H1 (cell line): ENCODE measurements around the gene ITGA11. TPM values are rescaled to one million over a fixed set of nuclear protein-coding genes. Genes with fewer than 3 reads are reported as not detected.

Source experiments
- HDAC6 ChIP-seq: IDR thresholded peaks from one replicate; pipeline ENCODE4 v1.7.1; 2012; ENCODE audit warnings: low read depth, mild to moderate bottlenecking, inconsistent platforms, low read length, moderate library complexity
- TAF7 ChIP-seq: optimal IDR thresholded peaks from 2 replicates; pipeline ENCODE3; 2011; ENCODE audit warnings: low read depth, mild to moderate bottlenecking, inconsistent platforms, low read length, moderate library complexity, borderline replicate concordance
- polyA plus RNA-seq, 7 experiments: library from polyadenylated mRNA; depleted of rRNA in 3 of 7; stranded (reverse) in 5 of 7; unstranded in 2 of 7; fragments of >200 nt in 5 of 7; fragments of 200-250 nt in 2 of 7; gene quantifications; 1 replicate in 5 of 7; 2 replicates in 1 of 7; 4 replicates in 1 of 7; pipeline versions ENCODE4 v1.2.1 to v1.2.3, GENCODE V29; 2011 to 2013; ENCODE audit warnings: missing spikeins in 2 of 7, mixed read lengths in 2 of 7
- total RNA-seq: library from RNA; stranded (reverse); fragmentation: NEBNext Ultra II Directional; extraction: Animal tissue kit (Norgen Biotek cat#: 25700); gene quantifications from 2 replicates; pipeline ENCODE4 v1.2.1, GENCODE V29; 2021
- TF ChIP-seq, protein P1 (sequence below): fragments of 300-600 bp; sonication (generic); IDR thresholded peaks from 2 replicates; pipeline ENCODE4 v1.7.1; 2012; ENCODE audit warnings: low read length, moderate library complexity, mild to moderate bottlenecking, inconsistent platforms; ENCODE audit not compliant: insufficient replicate concordance

Gene ITGA11
- total and polyA plus RNA-seq, 2 of the 8 experiments (the other 6 are each of a cell fraction or from before 2014, with no cell fraction given) = 0.05 to 0.06 TPM

DNA sequence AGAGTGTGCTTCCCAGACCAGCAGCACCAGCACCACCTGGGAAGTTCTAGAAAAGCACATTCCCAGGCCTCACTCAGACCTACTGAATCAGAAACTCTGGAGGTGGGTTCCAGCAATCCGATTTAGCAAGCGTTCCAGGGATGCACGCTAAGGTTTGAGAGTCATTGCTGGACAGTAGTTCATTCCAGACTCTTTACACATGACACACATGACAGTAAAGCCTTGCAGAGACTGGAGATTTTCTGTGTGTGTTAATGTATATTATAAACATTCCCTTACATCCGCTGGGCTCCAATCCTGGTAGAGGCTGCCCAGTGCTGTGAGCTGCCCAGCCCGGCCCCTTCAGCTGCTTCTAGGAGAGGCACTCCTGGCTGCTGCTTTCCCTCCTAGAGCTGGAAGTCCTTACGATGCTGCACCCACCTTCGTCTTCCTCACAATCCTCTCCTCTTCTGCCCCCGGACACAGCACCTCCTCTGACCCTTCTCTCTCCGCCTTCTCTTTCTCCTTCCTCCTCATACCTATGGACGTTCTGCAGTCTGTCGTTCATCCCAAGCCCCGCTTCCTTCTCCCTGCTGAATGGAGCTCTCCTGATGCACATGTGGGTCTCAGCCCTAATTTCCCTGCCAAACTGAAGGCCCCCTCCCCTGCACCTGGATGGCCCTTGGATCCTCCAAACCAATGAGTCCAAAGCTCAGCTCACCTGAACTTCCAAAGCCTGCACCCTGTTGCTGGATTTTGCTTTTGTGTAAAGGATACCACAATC is 44.4 kb downstream of the ITGA11 start (continued):
- TF ChIP-seq, protein P1, sequence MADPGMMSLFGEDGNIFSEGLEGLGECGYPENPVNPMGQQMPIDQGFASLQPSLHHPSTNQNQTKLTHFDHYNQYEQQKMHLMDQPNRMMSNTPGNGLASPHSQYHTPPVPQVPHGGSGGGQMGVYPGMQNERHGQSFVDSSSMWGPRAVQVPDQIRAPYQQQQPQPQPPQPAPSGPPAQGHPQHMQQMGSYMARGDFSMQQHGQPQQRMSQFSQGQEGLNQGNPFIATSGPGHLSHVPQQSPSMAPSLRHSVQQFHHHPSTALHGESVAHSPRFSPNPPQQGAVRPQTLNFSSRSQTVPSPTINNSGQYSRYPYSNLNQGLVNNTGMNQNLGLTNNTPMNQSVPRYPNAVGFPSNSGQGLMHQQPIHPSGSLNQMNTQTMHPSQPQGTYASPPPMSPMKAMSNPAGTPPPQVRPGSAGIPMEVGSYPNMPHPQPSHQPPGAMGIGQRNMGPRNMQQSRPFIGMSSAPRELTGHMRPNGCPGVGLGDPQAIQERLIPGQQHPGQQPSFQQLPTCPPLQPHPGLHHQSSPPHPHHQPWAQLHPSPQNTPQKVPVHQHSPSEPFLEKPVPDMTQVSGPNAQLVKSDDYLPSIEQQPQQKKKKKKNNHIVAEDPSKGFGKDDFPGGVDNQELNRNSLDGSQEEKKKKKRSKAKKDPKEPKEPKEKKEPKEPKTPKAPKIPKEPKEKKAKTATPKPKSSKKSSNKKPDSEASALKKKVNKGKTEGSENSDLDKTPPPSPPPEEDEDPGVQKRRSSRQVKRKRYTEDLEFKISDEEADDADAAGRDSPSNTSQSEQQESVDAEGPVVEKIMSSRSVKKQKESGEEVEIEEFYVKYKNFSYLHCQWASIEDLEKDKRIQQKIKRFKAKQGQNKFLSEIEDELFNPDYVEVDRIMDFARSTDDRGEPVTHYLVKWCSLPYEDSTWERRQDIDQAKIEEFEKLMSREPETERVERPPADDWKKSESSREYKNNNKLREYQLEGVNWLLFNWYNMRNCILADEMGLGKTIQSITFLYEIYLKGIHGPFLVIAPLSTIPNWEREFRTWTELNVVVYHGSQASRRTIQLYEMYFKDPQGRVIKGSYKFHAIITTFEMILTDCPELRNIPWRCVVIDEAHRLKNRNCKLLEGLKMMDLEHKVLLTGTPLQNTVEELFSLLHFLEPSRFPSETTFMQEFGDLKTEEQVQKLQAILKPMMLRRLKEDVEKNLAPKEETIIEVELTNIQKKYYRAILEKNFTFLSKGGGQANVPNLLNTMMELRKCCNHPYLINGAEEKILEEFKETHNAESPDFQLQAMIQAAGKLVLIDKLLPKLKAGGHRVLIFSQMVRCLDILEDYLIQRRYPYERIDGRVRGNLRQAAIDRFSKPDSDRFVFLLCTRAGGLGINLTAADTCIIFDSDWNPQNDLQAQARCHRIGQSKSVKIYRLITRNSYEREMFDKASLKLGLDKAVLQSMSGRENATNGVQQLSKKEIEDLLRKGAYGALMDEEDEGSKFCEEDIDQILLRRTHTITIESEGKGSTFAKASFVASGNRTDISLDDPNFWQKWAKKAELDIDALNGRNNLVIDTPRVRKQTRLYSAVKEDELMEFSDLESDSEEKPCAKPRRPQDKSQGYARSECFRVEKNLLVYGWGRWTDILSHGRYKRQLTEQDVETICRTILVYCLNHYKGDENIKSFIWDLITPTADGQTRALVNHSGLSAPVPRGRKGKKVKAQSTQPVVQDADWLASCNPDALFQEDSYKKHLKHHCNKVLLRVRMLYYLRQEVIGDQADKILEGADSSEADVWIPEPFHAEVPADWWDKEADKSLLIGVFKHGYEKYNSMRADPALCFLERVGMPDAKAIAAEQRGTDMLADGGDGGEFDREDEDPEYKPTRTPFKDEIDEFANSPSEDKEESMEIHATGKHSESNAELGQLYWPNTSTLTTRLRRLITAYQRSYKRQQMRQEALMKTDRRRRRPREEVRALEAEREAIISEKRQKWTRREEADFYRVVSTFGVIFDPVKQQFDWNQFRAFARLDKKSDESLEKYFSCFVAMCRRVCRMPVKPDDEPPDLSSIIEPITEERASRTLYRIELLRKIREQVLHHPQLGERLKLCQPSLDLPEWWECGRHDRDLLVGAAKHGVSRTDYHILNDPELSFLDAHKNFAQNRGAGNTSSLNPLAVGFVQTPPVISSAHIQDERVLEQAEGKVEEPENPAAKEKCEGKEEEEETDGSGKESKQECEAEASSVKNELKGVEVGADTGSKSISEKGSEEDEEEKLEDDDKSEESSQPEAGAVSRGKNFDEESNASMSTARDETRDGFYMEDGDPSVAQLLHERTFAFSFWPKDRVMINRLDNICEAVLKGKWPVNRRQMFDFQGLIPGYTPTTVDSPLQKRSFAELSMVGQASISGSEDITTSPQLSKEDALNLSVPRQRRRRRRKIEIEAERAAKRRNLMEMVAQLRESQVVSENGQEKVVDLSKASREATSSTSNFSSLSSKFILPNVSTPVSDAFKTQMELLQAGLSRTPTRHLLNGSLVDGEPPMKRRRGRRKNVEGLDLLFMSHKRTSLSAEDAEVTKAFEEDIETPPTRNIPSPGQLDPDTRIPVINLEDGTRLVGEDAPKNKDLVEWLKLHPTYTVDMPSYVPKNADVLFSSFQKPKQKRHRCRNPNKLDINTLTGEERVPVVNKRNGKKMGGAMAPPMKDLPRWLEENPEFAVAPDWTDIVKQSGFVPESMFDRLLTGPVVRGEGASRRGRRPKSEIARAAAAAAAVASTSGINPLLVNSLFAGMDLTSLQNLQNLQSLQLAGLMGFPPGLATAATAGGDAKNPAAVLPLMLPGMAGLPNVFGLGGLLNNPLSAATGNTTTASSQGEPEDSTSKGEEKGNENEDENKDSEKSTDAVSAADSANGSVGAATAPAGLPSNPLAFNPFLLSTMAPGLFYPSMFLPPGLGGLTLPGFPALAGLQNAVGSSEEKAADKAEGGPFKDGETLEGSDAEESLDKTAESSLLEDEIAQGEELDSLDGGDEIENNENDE = no peak
- TF ChIP-seq HDAC6 (no peak), TAF7 (no peak)
- TF ChIP-seq, all 59 proteins: peak for 0
